HG02623 (cell line): ENCODE results near the gene KCNMA1.

Experiments
- ATAC-seq: cut with Tn5 transposase; IDR thresholded peaks from one replicate; pipeline ENCODE4 v1.9.1; 2021; ENCODE audit warnings: moderate library complexity; ENCODE audit not compliant: unreplicated experiment

The KCNMA1 gene

GRCh38 chr10:76899490-76899889, 738.1 kb downstream of the KCNMA1 start:
- ATAC-seq = no peak

GRCh38 chr10:76892766-76893479, 744.7 kb downstream of the KCNMA1 start:
- ATAC-seq = no peak

GRCh38 chr10:76887223-76888010, 750.2 kb downstream of the KCNMA1 start:
- ATAC-seq = no peak

- ATAC-seq = no peak
Observed at GRCh38 chr10:76885816-76886215, 751.8 kb downstream of the KCNMA1 start.

GRCh38 chr10:76884673-76885275, 752.8 kb downstream of the KCNMA1 start:
- no peak for ATAC-seq

GRCh38 chr10:76883596-76883995, 754.0 kb downstream of the KCNMA1 start:
- ATAC-seq = no peak

- ATAC-seq = no peak
Observed at GRCh38 chr10:76882796-76883195, 754.8 kb downstream of the KCNMA1 start.

GRCh38 chr10:76882245-76882644, 755.4 kb downstream of the KCNMA1 start:
- peak; percentile 49 for ATAC-seq

- peak; percentile 77 for ATAC-seq
Observed at GRCh38 chr10:76881477-76882220, 756.0 kb downstream of the KCNMA1 start.

GRCh38 chr10:76880931-76881330, 756.7 kb downstream of the KCNMA1 start:
- ATAC-seq = no peak

GRCh38 chr10:76879116-76879913, 758.3 kb downstream of the KCNMA1 start:
- no peak for ATAC-seq

- no peak for ATAC-seq
Observed at GRCh38 chr10:76878514-76878913, 759.1 kb downstream of the KCNMA1 start.

- ATAC-seq = no peak
Observed at GRCh38 chr10:76874896-76875295, 762.7 kb downstream of the KCNMA1 start.

- ATAC-seq = no peak
Observed at GRCh38 chr10:76874176-76874575, 763.4 kb downstream of the KCNMA1 start.

GRCh38 chr10:76871697-76872295, 765.8 kb downstream of the KCNMA1 start:
- no peak for ATAC-seq

- ATAC-seq = no peak
Observed at GRCh38 chr10:76869931-76870330, 767.7 kb downstream of the KCNMA1 start.

GRCh38 chr10:76868098-76868977, 769.3 kb downstream of the KCNMA1 start:
- ATAC-seq = no peak

- ATAC-seq = no peak
Observed at GRCh38 chr10:76866841-76867586, 770.6 kb downstream of the KCNMA1 start.
